ENCODE measurements around the gene TAF6L. TPM values are rescaled to one million over a fixed set of nuclear protein-coding genes. Genes with fewer than 3 reads are reported as not detected.
A peak's percentile ranks its signal among the peaks of the same experiment; 100 is the strongest.

Gene TAF6L
- total RNA-seq, 2 donors from 2014 or later, result 5.8 to 9.5 TPM

DNA sequence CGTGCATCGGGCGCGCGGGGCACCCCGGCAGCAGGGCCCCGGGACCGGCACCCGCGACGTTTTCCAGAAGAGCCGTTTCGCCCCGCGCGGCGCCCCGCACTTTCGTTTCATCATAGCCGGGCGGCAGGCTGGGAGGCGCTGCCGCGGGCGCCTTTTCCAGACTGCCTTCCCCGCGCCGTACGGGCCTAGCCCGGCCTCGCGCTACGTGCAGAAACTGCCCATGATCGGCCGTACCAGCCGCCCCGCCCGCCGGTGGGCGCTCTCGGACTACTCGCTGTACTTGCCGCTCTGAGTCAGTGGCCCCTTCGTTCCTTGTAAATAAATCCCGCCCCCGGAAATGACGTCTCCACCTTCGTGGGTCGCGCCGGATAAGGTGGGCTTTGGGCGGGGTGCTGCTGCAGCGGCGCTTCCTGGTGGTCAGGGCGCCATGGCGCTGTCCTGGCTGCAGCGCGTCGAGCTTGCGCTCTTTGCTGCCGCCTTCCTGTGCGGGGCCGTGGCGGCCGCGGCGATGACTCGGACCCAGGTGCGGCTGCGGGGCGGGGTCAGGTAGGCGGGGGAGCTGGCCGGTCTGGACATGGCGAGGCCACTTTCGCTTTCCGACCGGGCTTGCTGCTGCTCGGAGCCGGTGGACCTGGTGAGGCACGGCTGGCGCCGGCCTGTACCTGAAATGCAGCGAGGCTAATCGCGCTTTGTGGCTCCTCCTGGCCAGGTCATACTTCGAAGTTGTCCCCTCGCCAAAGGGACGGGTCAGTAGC is 16.0 kb downstream of the TAF6L start, which contains the start of gene TMEM179B:
Gene TMEM179B, plus strand, starts transcription at position 398 of the 755 bp plus-strand sequence. Its CDS starts 30 bp downstream, at position 428.
- TF ChIP-seq, protein P1, sequence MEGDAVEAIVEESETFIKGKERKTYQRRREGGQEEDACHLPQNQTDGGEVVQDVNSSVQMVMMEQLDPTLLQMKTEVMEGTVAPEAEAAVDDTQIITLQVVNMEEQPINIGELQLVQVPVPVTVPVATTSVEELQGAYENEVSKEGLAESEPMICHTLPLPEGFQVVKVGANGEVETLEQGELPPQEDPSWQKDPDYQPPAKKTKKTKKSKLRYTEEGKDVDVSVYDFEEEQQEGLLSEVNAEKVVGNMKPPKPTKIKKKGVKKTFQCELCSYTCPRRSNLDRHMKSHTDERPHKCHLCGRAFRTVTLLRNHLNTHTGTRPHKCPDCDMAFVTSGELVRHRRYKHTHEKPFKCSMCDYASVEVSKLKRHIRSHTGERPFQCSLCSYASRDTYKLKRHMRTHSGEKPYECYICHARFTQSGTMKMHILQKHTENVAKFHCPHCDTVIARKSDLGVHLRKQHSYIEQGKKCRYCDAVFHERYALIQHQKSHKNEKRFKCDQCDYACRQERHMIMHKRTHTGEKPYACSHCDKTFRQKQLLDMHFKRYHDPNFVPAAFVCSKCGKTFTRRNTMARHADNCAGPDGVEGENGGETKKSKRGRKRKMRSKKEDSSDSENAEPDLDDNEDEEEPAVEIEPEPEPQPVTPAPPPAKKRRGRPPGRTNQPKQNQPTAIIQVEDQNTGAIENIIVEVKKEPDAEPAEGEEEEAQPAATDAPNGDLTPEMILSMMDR (IDR thresholded peaks at IDR 0.05), result peak in 1 of 2 donors; percentile 32
- Histone ChIP-seq H3K27ac (peak within 1 kb of the TSS; percentile 98 to 100), H3K36me3 (peaks cover 18% of the 10 kb centered on the region), H3K4me1 (peaks cover 0 to 41% of the 10 kb centered on the region in 2 donors), H3K9me3 (no peaks in the 10 kb centered on the region), H3K27me3 (no peaks in the 10 kb centered on the region), H3K4me3 (peak within 1 kb of the TSS; percentile 90 to 99)
- peak; percentile 99 for DNase-seq (ENCODE audit: low spot score)

DNA sequence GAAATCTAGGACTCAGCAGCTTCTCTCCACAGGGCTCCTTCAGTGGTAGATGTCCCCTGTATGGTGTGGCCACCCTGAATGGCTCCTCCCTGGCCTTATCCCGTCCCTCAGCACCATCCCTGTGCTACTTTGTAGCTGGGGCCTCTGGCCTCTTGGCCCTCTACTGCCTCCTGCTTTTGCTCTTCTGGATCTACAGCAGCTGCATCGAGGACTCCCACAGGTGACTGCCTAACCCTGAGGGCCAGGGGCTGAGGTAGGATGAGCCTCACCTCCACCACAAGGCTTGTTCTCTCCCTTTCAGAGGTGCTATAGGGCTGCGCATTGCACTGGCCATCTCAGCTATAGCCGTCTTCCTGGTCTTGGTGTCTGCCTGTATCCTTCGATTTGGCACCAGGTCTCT is 17.8 kb downstream of the TAF6L start:
- Histone ChIP-seq H3K27me3 (no peaks in the 10 kb centered on the region), H3K27ac (no peak overlapping the region), H3K36me3 (peaks cover 27% of the 10 kb centered on the region)

DNA sequence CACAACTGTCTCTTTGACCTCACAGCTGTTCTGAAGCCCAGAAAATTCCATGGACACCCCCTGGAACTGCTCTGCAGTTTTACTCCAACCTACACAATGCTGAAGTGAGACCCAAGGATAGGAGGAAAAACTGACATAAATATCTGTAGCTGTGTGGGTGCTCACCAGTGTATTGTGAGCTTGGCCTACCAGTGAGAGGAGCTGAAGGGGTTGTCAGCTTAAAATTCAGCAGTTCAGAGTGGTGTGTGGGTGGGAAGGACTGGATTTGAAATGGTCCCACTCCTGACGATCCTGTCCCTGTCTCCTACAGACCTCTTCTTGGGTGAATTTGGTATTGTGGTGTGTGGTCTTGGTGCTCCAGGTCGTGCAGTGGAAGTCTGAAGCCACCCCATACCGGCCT is 18.4 kb downstream of the TAF6L start:
- H3K9me3 ChIP-seq, result no peaks in the 10 kb centered on the region
- no peak overlapping the region for H3K27ac ChIP-seq
- no peak overlapping the region for H3K4me3 ChIP-seq
- peaks cover 0 to 47% of the 10 kb centered on the region in 2 donors for H3K4me1 ChIP-seq
- H3K27me3 ChIP-seq, result no peaks in the 10 kb centered on the region
- DNase-seq (ENCODE audit: low spot score), result no peak
- H3K36me3 ChIP-seq, result peaks cover 33% of the 10 kb centered on the region
- TF ChIP-seq, protein P1 (IDR thresholded peaks at IDR 0.05), result no peak

More for the DNA sequence above, 17.8 kb downstream of the TAF6L start:
- TF ChIP-seq, protein P1 (IDR thresholded peaks at IDR 0.05), result no peak
- Histone ChIP-seq H3K9me3 (no peaks in the 10 kb centered on the region), H3K4me1 (peaks cover 0 to 47% of the 10 kb centered on the region in 2 donors), H3K4me3 (no peak overlapping the region)
- DNase-seq (ENCODE audit: low spot score), result no peak

DNA sequence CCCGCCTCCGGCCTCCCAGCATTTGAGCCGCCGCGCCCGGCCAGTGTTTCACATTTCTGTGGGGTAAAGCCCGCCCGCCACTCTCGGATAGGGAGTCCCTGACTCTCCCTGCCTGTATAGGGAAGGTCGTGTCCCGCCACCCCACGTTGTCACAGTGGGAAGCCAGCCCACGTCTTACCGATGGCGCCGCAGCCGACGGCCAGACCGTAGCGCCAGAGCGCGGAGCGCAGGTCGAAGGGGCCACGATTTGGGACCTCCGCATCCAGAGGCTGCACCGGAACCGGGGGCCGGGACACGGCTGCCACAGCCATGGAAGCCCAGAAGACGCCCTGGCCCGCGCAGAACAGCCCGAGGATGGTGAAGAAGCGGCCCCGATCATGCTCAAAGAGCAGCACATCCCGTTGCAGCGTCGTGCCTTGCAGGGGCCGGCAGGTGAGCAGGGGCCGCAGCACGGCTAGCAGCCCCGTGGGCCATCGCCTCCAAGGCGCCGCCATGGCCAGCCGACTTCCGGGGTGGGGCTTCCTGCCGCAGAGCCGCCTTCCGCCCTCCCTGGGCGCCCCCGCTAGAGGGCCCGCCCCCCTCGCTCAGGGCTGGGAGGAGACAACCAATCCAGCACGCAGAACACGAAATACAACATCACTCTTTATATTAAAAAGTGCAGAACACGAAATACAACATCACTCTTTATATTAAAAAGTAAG is 20.5 kb downstream of the TAF6L start, which contains the start of gene TMEM223:
Gene TMEM223, minus strand, starts transcription at position 506 of the 701 bp plus-strand sequence. Its CDS starts 12 bp downstream, at position 494.
- Histone ChIP-seq H3K4me1 (peaks cover 0 to 37% of the 10 kb centered on the region in 2 donors), H3K27ac (peak within 1 kb of the TSS; percentile 85 to 86), H3K4me3 (peak within 1 kb of the TSS; percentile 84 to 95), H3K9me3 (no peaks in the 10 kb centered on the region), H3K36me3 (peaks cover 54% of the 10 kb centered on the region), H3K27me3 (no peaks in the 10 kb centered on the region)
- TF ChIP-seq, protein P1 (IDR thresholded peaks at IDR 0.05), result peak in 1 of 2 donors; percentile 42
- DNase-seq (ENCODE audit: low spot score), result peak; percentile 83

DNA sequence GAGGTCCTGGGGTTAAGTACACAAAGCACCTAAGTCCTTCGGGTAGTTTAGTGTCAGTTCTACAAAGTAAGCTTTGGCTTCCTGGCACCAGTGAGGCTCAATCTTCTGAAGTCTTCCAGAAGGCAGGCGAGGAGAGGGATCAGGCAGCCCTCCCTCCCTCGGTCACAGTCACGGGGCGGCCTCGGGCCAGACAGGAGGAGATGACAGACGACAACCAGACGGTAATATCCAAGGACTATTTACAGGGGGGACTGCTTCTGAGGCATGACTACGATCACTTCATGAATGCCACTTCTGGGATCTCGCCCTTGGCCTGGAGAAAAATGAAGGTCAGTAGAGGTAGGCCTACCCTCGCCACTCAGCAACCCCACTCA is 21.0 kb downstream of the TAF6L start:
- H3K4me1 ChIP-seq, result peaks cover 0 to 37% of the 10 kb centered on the region in 2 donors
- no peaks in the 10 kb centered on the region for H3K9me3 ChIP-seq
- TF ChIP-seq, protein P1 (IDR thresholded peaks at IDR 0.05), result no peak
- H3K27ac ChIP-seq, result peak overlapping the region; percentile 85 to 86
- DNase-seq (ENCODE audit: low spot score), result no peak
- no peaks in the 10 kb centered on the region for H3K27me3 ChIP-seq
- peak overlapping the region; percentile 84 to 95 for H3K4me3 ChIP-seq
- H3K36me3 ChIP-seq, result peaks cover 59% of the 10 kb centered on the region

Data from right atrium auricular region (tissue), 2 donors.